HG03558 (cell line): ENCODE results near the gene ANXA2.
"Not testable (repeated sequence)": the region's sequence is repeated elsewhere in the genome, so short reads cannot be mapped to it uniquely, and the experiment has no call there.

ENCODE experiments used
- ATAC-seq: cut with Tn5 transposase; IDR thresholded peaks from one replicate; pipeline ENCODE4 v1.9.1; 2021; ENCODE audit warnings: moderate number of reproducible peaks; ENCODE audit not compliant: unreplicated experiment; ENCODE audit errors: extremely low read depth

ANXA2 gene

GRCh38 chr15:60347480-60348049, 50.2 kb downstream of the ANXA2 start:
- no peak for ATAC-seq

- ATAC-seq = no peak
Observed at GRCh38 chr15:60346653-60347052, 51.1 kb downstream of the ANXA2 start.

GRCh38 chr15:60346077-60346476, 51.7 kb downstream of the ANXA2 start:
- no peak for ATAC-seq

- ATAC-seq = no peak
Observed at GRCh38 chr15:60345598-60345997, 52.2 kb downstream of the ANXA2 start.

- no peak for ATAC-seq
Observed at GRCh38 chr15:60344987-60345386, 52.8 kb downstream of the ANXA2 start.

- no peak for ATAC-seq
Observed at GRCh38 chr15:60344461-60344860, 53.3 kb downstream of the ANXA2 start.

GRCh38 chr15:60343221-60343970, 54.4 kb downstream of the ANXA2 start:
- no peak for ATAC-seq

GRCh38 chr15:60340207-60340921, 57.4 kb downstream of the ANXA2 start:
- no peak for ATAC-seq

GRCh38 chr15:60339236-60339635, 58.5 kb downstream of the ANXA2 start:
- ATAC-seq = no peak

GRCh38 chr15:60338810-60339209, 59.0 kb downstream of the ANXA2 start:
- no peak for ATAC-seq

GRCh38 chr15:60337076-60337475, 60.7 kb downstream of the ANXA2 start:
- no peak for ATAC-seq

- ATAC-seq = not testable (repeated sequence)
Observed at GRCh38 chr15:60335296-60335695, 62.5 kb downstream of the ANXA2 start.

- no peak for ATAC-seq
Observed at GRCh38 chr15:60328852-60329443, 68.8 kb downstream of the ANXA2 start.

GRCh38 chr15:60326824-60327654, 70.7 kb downstream of the ANXA2 start:
- ATAC-seq = no peak

- ATAC-seq = no peak
Observed at GRCh38 chr15:60326343-60326742, 71.4 kb downstream of the ANXA2 start.

GRCh38 chr15:60325905-60326304, 71.9 kb downstream of the ANXA2 start:
- ATAC-seq = no peak

- no peak for ATAC-seq
Observed at GRCh38 chr15:60324706-60325438, 72.9 kb downstream of the ANXA2 start.

GRCh38 chr15:60323322-60323721, 74.5 kb downstream of the ANXA2 start:
- no peak for ATAC-seq

GRCh38 chr15:60320365-60320764, 77.4 kb downstream of the ANXA2 start:
- ATAC-seq = no peak
